ENCODE results near the gene CD160.
"Not testable (repeated sequence)": the region's sequence is repeated elsewhere in the genome, so short reads cannot be mapped to it uniquely, and the experiment has no call there.

Gene CD160, protein sequence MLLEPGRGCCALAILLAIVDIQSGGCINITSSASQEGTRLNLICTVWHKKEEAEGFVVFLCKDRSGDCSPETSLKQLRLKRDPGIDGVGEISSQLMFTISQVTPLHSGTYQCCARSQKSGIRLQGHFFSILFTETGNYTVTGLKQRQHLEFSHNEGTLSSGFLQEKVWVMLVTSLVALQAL

DNA sequence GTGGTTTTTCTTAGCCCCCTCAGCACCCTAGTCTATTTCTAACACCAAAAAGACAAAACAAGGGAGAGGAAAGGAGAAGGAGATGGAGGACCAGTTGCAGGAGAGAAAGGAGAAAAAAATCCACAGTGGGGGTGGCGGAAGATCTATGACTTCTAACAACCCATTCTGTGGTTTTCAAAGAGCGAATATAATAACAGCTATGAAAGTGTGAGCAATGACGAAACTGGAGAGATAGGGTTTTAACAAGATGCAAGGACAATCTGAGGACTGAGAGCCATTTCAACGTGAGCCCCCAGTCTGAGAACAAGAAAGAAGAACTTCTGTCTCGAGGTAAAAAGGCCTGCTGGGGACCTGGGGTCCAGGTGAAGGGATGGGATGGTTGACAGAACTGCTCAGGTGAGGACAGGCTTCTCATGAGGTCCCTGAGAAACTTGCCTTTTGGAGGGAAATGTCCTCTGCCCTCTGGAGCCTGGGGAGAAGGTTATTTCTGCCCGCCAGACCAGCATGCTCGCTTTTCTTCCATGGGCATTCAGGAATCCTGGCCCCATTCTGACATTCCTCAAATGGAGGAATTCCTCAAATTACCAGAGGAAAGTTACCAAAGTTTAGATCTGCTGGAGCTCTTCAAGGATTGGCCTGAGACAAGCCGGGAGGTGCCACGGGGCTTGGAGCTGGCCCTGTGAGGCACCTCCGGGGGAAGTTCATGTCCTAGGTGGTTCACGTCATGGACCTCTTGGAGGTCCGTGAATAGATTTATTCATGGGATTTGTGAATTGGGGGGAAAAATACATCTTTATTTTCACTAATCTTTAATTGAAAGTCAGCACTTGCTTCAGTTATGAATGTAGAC is at the start of gene CD160:
Gene CD160, plus strand, starts transcription at position 270 of the 850 bp plus-strand sequence. CDS start 8,829 bp downstream, outside the sequence.
- no peak for DNase-seq

DNA sequence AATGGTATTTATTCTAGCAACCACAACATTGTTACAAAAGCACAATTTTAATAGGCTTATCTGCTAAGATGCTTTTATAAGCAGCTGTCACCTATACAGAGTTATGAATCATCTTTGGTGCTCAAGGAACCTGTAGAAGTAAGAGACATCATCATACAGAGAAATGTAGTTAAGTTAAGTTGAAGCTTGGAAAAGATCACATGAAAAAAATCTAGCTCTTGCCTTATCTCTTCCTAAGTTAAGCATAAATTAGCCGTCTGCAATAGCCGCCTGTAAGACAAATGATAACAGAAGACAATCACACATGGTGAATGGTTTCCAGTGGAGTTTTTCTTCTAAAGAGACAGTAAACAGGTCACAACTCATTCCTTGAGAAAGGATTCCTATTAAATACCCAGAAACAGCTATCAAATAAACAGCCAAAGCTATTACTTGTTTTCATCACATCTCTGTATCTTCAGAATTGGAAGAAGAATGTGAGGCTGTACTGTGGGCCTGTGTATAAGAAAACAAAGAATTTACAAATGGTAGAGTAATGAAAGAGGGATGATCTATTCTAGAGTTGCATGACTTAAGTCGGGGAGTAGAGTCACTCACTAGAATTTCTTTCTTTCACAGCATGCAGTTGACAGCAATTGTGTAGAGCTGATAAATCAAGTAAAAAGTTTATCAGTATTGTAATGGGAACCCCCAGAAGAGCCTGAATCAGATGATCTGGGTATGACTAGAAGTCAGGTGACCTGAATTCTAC is 48.1 kb upstream of the CD160 start:
- DNase-seq = not testable (repeated sequence)

DNA sequence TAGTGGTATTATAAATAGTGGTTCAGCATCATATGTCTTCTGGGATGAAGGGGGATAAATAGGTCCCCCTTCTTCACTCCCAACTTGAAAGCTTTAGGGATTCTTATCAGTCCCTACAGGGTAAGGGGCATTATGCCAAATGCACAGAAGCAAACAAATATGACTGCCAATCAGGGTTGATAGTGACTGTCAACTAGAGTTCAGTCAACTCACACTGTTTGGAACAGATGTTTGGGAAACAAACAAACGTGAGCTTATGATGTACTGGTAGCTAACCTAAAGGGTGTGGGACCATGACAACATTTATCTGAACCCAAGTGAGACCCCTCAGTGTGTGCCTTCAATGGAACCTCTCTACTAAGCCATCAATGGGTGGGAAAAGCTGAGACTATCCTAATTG is 46.1 kb upstream of the CD160 start:
- DNase-seq = not testable (repeated sequence)

DNA sequence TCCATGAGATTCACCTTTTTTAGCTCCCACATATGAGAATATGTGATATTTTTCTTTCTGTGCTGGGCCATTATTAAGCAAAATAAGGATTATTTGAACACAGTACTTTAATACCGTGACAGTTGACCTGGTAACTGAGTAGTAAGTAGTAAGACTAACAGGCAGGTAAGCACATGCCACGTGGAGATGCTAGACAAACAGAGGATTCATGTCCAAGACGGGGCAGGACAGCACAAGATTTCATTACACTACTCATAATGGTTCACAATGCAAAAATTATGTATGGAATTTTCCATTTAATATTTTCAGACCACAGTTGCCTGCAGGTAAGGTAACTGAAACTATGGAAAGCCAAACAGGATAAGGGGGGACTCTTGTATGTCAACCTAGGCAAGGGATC is 34.4 kb upstream of the CD160 start:
- DNase-seq = not testable (repeated sequence)

DNA sequence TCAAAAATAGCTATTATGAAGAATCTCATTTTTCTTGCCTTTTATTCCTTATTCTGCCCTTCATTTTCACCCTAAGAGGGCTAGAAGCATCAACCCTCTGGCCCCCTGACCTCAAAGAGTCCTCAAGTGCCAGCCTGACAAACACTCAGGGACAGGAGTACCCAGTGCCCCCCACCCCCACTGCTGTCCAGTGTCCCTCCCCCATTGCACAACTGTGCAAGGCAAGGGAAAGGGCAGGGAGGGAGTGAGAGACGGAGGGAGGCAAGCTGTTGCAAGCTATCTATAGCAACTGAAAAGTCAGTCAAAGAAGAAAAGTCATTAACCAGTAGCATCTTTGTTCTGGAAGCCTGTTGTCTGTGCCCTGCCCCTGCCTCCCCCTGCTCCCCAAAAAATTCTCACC is 33.2 kb upstream of the CD160 start:
- DNase-seq = not testable (repeated sequence)

DNA sequence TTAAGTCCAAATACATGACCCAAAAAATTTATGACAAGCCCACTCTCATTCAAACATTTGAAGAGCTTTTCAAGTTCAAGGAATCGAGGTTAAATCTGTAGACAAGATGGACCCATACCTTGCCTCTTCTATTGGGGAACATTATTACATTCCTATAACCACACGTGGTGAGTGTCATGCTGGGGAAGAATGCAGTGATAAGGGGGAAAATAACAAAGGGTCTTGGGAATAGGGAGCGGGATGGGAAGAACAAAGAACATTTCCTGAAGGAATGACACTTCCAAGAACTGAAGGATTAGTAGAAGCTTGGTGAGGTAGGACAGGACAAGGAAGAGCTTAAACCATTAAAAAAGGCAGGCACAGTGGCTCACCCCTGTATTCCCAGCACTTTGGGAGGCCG is 31.0 kb upstream of the CD160 start:
- no peak for DNase-seq

DNA sequence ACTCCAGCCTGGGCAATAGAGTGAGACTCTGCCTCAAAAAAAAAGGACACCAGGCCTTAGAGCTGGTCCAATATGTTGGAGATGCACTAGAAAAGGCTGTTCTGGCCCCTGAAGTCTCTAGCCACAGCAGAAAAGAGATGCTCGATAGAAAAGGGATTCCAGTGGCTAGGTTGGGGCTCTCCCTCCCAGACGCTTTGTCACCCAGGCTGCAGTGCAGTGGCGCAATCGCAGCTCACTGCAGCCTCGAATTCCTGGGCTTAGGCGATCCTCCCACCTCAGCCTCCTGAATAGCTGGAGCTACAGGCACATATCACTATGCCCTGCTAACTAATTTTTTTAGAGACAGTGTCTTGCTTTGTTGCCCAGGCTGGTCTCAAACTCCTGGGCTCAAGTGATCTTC is 30.4 kb upstream of the CD160 start:
- no peak for DNase-seq

DNA sequence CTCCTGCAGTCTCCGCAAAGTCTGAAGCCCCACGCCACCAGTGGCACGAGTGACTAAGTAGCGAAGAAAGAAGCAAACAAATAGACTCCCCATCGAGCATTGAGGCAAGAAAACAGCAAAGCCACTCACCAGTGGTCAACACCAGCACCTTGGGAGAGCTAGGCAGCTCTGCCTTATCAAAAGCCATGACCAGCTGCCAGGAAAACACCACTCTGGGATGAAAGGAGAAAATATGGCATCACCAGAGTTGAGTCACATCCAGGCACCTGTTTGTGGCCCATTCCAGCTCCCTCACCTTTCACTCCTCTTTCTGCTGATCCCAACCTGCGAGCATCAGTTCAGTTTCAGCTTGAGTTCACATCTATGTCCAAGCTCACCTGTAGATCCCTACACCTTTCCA is 29.4 kb upstream of the CD160 start:
- DNase-seq = no peak

DNA sequence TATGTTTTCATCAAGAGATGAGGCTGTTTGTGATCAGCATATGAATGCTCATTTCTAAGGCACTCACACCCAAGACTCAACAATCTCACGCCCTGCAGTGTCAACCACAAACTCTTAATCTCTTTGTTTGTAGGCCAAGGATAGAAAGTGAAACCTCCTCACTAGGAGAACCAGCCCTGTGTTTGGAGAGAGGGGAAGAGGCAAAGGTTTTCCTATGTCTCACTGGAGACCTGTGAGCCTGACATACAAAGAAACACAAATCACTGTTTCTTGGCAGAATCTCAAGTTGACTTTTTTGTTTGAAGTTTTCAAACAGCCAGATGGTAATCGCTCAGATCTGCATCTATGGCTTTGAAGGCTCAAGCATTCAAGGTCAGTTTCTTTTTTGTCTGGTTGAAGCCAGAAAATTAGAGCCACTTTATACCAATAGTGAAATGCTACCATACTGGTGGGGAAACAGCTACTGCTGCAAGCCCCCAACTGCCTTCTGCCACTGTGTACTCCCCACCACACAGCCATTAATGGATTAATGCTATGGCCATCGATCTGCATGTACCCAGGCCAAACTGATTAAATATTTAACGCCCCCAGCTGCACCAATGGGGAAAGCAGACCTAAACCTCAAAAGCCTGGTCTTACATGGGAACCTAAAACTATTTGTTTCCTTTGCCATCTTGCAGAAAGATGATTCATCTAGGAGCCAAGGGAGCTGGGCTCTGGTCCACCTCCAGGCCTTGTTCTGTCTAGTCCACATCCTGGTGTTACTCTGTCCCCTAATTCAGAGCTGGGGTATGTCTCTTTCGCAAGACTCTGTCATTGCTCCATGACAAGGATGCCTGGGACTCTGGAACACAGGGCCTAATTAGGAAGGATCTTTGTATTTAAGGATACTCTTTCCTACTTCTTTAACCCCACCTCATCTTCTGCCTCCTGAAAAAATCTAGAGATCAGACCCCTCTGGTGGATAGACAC is 28.4 kb upstream of the CD160 start:
- DNase-seq = no peak

DNA sequence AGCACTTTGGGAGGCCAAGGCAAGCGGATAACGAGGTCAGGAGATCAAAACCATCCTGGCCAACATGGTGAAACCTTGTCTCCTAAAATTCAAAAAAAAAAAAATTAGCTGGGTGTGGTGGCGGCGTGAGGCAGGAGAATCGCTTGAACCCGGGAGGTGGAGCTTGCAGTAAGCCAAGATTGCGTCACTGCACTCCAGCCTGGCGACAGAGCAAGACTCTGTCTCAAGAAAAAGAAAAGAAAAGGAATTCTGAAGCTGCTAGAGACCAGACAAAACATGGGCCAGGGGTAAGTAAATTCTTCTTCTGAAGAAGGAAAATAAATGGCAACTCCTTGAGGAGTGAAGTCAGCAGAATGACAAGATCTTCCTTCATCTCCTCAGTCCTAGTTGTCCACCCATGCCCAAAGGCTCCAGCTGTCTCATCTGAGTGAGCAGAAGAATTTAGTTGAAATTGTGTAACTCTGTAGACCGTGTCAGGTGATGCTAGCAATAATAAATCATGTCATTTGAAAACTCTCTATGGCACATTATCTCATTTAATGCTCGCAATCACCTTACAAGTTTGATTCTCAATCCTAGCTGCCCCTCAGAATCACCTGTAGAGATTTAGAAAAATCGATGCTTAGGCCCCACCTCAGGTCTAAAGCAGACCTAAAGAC is 26.4 kb upstream of the CD160 start:
- no peak for DNase-seq

DNA sequence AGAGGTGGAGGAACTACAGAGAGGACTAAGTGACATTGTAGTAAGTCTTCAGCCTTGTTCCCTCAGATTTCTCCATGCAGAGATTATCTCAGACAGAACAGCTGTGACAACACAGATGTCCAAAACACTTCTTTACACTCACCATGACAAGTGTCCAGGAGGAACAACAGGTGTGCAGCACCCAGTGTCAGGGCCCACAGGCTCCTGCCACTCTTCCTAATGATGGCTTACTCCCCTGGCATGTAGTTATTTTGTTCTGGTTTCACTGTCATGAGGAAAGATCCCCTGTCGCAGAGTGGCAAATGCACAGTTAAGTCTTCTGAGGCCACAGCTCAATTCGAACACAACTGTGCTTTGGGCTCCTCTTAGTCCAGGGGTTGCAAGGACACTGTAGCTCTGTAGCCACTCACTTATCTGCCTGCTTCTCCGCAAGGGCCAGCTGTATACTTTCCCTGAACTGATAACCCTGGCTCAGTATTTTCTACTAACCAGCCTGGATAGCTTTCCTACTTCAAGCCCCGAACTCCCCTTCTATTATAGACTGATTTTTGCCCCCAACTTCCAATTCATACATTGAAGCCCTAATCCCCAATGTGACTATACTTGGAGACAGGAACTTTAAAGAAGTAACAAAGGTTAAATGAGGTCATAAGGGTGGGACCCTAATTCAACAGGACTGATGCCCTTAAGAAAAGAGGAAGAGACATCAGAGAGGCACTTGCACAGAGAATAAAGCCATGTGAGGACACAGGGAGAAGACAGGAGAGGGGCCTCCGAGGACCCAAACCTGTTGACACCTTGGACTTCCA is 23.3 kb upstream of the CD160 start:
- no peak for DNase-seq

DNA sequence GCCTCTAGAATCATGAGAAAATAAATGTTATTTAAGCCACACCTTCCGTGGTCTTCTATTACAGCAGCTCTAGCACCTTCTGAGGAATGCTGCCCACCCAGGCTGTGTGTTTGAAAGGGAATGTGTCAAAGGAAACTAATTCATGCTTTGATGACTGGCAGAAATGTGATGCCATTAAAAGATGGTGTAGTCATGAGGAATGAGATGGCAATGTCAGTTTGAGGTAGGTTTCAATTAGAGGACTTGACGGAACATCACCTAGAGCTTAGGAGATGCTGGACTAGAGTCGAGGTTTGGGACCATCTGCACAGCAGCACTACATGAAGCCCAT is 22.7 kb upstream of the CD160 start:
- DNase-seq = no peak

DNA sequence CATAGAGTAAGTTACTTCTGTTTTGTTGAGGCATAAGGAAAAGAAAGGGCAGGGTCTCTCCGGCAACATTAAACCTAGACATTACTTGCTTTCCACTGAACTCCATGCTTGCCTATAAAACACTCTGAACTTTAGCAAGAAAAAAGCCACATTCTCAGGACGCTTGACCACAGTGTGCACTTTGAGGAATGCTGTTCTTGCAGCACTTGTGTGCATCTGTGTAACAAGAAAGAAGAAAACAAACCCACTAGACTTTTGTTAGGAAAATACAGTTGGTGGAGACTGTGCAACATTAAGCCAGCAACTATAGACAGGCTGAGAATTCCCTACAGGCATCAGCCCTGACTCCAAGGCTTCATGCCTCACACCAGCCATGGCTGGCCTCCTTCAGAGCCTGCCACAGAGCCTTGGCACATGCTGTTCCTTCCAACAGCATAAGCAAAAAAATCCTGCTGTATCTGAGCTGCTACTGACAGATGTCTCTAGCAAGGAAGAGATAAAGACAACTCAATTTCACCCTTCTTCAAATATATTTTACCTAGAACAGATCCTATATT is 17.9 kb upstream of the CD160 start:
- DNase-seq = no peak

DNA sequence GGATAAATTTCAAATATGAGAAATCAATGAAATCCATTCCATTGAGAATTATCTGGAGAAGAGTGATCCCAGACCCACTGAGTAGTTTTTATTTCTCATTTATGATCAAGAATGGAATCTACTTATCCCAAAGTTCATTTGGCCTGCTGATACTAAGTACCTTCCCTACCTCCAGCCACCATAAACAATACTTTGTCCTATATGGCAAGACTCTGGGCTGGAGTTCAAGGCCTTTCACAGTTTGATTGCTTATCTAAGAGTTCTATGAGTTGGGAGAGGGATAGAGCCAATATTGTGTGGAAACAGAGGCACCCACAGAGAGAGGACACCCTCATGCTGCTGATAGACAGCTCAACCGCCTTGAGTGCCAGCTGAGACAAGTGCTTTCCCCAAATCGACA is 17.2 kb upstream of the CD160 start:
- DNase-seq = no peak

DNA sequence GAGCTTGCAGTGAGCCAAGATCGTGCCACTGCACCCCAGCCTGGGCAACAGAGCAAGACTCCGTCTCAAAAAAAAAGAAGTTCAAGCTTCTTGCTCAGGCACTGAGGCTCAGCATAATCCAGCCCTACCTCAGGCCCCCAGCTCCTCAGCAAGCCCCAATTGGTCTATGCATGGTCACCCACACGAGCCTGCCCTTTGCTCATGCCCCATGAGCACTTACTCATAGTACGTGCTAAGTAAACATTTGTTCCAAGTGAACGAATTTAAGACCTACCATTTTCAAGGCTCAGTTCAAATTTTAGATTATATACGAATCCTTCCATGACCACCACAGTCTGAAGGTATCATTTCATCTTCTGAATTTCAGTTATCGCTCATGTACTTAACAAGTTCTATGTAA is 16.5 kb upstream of the CD160 start:
- no peak for DNase-seq

DNA sequence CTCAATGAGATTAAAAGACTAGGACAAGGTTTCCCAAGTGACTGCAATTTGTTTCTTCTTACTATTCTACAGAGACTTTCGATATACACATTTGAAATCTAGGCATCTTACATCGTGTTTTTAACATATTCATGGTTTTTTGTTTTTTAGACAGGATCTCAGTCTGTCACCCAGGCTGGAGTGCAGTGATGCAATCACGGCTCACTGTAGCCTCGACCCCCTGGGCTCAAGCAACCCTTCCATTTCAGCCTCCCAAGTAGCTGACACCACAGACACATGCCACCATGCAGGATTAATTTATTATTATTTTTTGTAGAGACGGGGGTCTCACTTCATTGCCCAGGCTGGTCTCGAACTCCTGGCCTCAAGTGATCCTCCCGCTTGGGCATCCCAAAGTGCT is 13.7 kb upstream of the CD160 start:
- no peak for DNase-seq

DNA sequence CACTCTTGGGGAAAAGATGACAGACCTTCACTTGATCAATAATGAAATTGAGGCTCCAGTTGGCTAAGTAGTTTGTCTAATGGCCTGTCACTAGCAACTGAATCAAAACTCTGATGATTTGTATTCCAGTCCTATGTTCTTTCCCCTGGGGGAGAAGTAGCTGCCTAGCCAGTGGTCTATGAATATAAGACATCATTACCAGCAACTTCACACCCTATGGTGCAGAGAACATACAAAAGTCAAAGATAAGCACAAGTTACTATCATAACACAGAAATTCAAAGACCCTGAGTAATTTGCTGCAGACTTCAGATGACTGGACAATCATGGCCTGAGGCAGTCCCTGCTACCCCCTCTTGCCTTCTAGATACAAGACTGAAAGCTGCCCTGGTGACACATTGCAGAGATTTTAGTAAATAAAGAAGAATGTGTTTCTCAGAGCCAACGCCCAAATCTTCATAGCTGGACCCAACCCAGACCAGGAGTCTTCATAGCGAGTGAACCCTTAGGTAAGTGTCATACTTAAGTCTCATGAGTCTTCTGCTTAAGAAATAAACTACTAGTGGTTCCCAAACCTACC is 13.1 kb upstream of the CD160 start:
- DNase-seq = no peak

DNA sequence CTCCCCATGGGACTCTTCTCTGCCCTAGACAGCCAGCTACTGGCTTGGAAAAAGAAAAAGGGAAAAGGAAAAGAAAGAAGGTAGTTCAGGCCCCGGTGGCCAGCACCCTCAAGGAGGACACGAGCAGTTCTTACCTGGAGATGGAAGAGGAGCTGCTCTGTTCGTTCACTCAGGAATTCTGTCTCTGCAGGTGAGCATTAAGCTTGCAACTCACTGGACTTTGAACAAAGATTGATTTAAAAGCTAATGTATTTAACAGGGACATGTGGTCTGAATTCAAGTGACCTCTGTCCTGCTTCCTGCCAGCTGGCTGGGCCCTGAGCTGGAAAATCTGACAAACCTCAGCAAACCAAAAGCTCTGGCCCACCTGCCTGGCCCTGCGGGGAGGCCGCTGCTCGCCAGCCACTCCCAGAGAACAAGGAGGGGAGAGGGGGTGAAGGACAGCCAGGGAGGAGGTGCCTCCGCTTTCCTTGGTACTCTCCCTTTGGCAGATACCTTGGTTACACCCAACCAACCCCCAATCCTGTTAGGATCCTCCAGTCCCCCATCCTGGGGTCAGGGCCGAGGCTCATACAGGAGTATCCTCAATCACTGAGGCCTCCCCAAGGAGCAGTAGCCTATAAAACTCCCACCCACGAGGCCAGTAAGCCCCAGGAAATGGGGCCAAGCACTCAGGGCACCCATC is 12.0 kb upstream of the CD160 start, which contains the start of gene PDZK1:
Gene PDZK1, minus strand, starts transcription at position 186 of the 685 bp plus-strand sequence. CDS start 19,347 bp downstream, outside the sequence.
- no peak for DNase-seq

DNA sequence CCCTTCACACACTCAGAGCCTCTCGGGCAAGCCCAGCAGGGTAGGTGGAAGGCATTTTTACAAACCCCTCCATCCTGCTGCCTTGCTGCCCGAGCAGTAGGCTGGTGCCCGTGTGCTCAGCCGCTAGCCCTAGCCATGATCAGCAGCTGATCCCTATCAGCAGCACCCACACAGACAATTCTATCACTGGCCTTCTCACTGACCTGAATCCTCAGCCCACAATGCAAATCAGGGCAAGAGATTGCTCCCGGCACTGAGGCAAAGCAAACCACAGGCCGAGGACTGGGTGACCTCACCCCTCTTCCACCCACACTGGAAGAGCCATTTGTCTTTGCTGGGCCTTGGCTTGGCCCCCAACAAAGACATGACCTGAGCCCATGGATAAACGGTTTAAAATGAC is 11.2 kb upstream of the CD160 start:
- no peak for DNase-seq

All from NCI-H2081 treated with DMSO at 0.1 percent for 48 hours (cell line).